ENCODE data around the gene FIGN. TPM values are rescaled to one million over a fixed set of nuclear protein-coding genes. Genes with fewer than 3 reads are reported as not detected.

Gene FIGN
- polyA plus RNA-seq, 1 experiment = 2.2 TPM

DNA sequence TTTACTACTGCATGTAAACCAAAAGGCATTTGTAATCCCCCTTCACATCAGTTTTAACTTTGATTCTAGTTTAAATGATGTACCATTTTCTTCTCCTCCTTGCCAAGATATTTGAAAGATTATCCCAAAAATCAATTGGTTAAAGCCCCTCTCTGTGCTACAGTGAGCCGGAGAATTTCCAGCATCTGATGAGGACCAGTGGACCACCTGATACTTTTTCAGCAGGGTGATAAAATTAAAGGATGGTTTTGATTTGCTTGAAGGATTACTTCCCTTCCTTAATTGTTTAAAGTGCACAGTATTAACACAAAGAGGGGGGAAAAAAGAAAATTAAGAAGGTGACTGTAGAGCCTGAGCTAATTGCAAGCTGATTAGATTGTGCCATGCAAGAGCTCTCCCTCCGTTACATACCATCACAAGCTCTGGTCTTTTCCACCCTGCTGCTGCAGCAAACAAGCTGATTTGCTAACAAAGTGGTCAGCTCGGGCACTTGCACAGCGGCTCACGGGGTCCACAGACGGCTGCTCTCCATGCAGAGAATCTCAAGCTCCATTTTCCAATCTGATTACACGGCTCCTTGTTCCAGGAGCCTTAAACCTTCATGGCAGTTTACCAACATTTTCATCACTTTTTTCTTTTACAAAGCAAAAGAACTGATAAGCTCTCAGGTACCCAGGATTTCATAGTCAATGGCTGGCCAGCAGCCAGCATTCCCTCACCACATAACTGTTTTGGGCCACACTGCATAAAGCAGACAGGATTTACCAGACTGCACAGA lies 22.1 kb downstream of the FIGN start:
- TF ChIP-seq, protein P1, sequence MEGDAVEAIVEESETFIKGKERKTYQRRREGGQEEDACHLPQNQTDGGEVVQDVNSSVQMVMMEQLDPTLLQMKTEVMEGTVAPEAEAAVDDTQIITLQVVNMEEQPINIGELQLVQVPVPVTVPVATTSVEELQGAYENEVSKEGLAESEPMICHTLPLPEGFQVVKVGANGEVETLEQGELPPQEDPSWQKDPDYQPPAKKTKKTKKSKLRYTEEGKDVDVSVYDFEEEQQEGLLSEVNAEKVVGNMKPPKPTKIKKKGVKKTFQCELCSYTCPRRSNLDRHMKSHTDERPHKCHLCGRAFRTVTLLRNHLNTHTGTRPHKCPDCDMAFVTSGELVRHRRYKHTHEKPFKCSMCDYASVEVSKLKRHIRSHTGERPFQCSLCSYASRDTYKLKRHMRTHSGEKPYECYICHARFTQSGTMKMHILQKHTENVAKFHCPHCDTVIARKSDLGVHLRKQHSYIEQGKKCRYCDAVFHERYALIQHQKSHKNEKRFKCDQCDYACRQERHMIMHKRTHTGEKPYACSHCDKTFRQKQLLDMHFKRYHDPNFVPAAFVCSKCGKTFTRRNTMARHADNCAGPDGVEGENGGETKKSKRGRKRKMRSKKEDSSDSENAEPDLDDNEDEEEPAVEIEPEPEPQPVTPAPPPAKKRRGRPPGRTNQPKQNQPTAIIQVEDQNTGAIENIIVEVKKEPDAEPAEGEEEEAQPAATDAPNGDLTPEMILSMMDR (IDR thresholded peaks at IDR 0.05; ENCODE audit: low read depth, low read length) = no peak
- no peaks in the 10 kb centered on the region for H3K27me3 ChIP-seq (ENCODE audit: control insufficient read depth, insufficient read depth, low read length)
- CTCF ChIA-PET = no interaction called here
- H3K4me3 ChIP-seq (ENCODE audit: low read depth, low read length) = no peak overlapping the region
- H3K9me3 ChIP-seq (ENCODE audit: control insufficient read depth, insufficient read depth, low read length) = no peaks in the 10 kb centered on the region
- no peak overlapping the region for H3K27ac ChIP-seq (ENCODE audit: low read depth, low read length)
- DNase-seq (ENCODE audit: low read depth, low spot score) = no peak
- POLR2A ChIA-PET = no interaction called here

- H3K9me3 ChIP-seq (ENCODE audit: control insufficient read depth, insufficient read depth, low read length) = no peaks in the 10 kb centered on the region
- TF ChIP-seq, protein P1 (IDR thresholded peaks at IDR 0.05; ENCODE audit: low read depth, low read length) = no peak
- H3K27me3 ChIP-seq (ENCODE audit: control insufficient read depth, insufficient read depth, low read length) = no peaks in the 10 kb centered on the region
- DNase-seq (ENCODE audit: low read depth, low spot score) = no peak
- CTCF ChIA-PET = no interaction called here
- H3K4me3 ChIP-seq (ENCODE audit: low read depth, low read length) = no peak overlapping the region
- POLR2A ChIA-PET = no interaction called here
- no peak overlapping the region for H3K27ac ChIP-seq (ENCODE audit: low read depth, low read length)
Observed at GRCh38 chr2:163711699-163712098, 24.1 kb downstream of the FIGN start.

GRCh38 chr2:163711258-163711657 lies 24.6 kb downstream of the FIGN start:
- no peak overlapping the region for H3K27ac ChIP-seq (ENCODE audit: low read depth, low read length)
- CTCF ChIA-PET = no interaction called here

DNA sequence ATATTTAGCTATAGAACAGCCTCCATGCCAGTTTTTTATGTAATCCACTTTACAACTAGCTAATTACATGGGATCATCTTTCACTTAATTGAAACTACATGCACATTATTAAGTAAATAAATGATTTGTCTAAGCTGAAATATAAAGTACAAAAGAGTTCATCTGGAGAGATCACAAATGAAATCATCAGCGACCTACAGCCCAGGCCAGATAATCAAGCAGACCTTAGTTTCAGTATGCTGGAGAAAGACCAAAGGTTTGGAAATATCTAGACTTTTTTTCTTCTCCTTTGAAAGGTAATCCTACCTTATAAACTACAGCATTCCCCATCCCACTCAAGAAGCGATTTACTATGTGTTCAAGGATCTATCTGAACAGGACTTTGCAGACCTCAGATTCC lies 26.5 kb downstream of the FIGN start:
- H3K4me3 ChIP-seq (ENCODE audit: low read depth, low read length) = no peak overlapping the region
- H3K27me3 ChIP-seq (ENCODE audit: control insufficient read depth, insufficient read depth, low read length) = no peaks in the 10 kb centered on the region
- TF ChIP-seq, protein P1 (IDR thresholded peaks at IDR 0.05; ENCODE audit: low read depth, low read length) = no peak
- no peak overlapping the region for H3K27ac ChIP-seq (ENCODE audit: low read depth, low read length)
- H3K9me3 ChIP-seq (ENCODE audit: control insufficient read depth, insufficient read depth, low read length) = no peaks in the 10 kb centered on the region
- ChIA-PET CTCF (no interaction called here), POLR2A (no interaction called here)
- DNase-seq (ENCODE audit: low read depth, low spot score) = no peak

More at GRCh38 chr2:163711258-163711657, 24.6 kb downstream of the FIGN start:
- POLR2A ChIA-PET = no interaction called here
- no peak for DNase-seq (ENCODE audit: low read depth, low spot score)
- H3K4me3 ChIP-seq (ENCODE audit: low read depth, low read length) = no peak overlapping the region
- TF ChIP-seq, protein P1 (IDR thresholded peaks at IDR 0.05; ENCODE audit: low read depth, low read length) = no peak
- no peaks in the 10 kb centered on the region for H3K27me3 ChIP-seq (ENCODE audit: control insufficient read depth, insufficient read depth, low read length)
- H3K9me3 ChIP-seq (ENCODE audit: control insufficient read depth, insufficient read depth, low read length) = no peaks in the 10 kb centered on the region

DNA sequence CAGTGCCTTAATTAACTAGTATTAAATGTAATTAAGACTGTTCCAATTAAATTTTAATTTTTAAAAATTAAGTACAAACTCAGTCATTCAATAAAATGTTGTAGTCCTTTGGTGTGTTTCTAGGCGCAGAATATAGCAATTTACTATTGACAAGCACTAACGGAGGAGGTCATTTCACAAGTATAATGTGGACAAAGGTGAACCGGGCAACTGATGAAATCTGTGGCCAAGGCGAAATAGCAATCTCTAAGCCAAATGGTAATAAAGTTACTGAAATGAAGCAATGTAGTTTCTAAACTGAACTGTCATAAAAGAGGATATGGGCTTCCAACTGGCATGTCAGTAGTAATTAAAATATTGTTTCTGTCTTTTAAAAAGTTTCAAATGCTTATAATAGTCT lies 27.5 kb downstream of the FIGN start:
- TF ChIP-seq, protein P1 (IDR thresholded peaks at IDR 0.05; ENCODE audit: low read depth, low read length) = no peak
- Histone ChIP-seq H3K4me3 (ENCODE audit: low read depth, low read length) (no peak overlapping the region), H3K27ac (ENCODE audit: low read depth, low read length) (no peak overlapping the region), H3K9me3 (ENCODE audit: control insufficient read depth, insufficient read depth, low read length) (no peaks in the 10 kb centered on the region), H3K27me3 (ENCODE audit: control insufficient read depth, insufficient read depth, low read length) (no peaks in the 10 kb centered on the region)
- POLR2A ChIA-PET = no interaction called here
- CTCF ChIA-PET = interaction anchor here (0.6 kb wide), 1 partner anchor 1006 kb away, joined by 3 read pairs; no protein-coding TSS in a partner anchor
- DNase-seq (ENCODE audit: low read depth, low spot score) = no peak
